ENCODE results near the gene LOXL1.
"Not testable (repeated sequence)": the region's sequence is repeated elsewhere in the genome, so short reads cannot be mapped to it uniquely, and the experiment has no call there.

Gene LOXL1

GRCh38 chr15:73964736-73965093, 38.5 kb downstream of the LOXL1 start:
- Histone ChIP-seq H3K4me3 (ENCODE audit: low read depth, low read length) (no peak overlapping the region), H3K36me3 (no peaks in the 10 kb centered on the region), H3K27me3 (no peaks in the 10 kb centered on the region), H3K9me3 (no peaks in the 10 kb centered on the region), H3K4me1 (peaks cover 5% of the 10 kb centered on the region; the same call in 1 of the 2 replicates)
- peak; percentile 99 for TF ChIP-seq CTCF (IDR thresholded peaks at IDR 0.05; ENCODE audit: low read depth, low read length)
- peak; percentile 85 for DNase-seq

- H3K9me3 ChIP-seq = no peaks in the 10 kb centered on the region
- no peak overlapping the region for H3K4me3 ChIP-seq (ENCODE audit: low read depth, low read length)
- H3K27me3 ChIP-seq = no peaks in the 10 kb centered on the region
- H3K4me1 ChIP-seq = peaks cover 5% of the 10 kb centered on the region; the same call in 1 of the 2 replicates
- H3K36me3 ChIP-seq = no peaks in the 10 kb centered on the region
- no peak for DNase-seq
- TF ChIP-seq CTCF (IDR thresholded peaks at IDR 0.05; ENCODE audit: low read depth, low read length) = no peak
Measured at GRCh38 chr15:73965094-73965757, 39.0 kb downstream of the LOXL1 start.

- Histone ChIP-seq H3K9me3 (no peaks in the 10 kb centered on the region), H3K4me3 (ENCODE audit: low read depth, low read length) (no peak overlapping the region), H3K36me3 (no peaks in the 10 kb centered on the region), H3K4me1 (peaks cover 5% of the 10 kb centered on the region; the same call in 1 of the 2 replicates), H3K27me3 (no peaks in the 10 kb centered on the region)
- no peak for DNase-seq
- TF ChIP-seq CTCF (IDR thresholded peaks at IDR 0.05; ENCODE audit: low read depth, low read length) = no peak
Measured at GRCh38 chr15:73965758-73966113, 39.5 kb downstream of the LOXL1 start.

GRCh38 chr15:73968461-73968860, 42.2 kb downstream of the LOXL1 start:
- no peak for DNase-seq
- H3K4me1 ChIP-seq = peaks cover 5% of the 10 kb centered on the region; the same call in 1 of the 2 replicates
- no peaks in the 10 kb centered on the region for H3K36me3 ChIP-seq
- no peaks in the 10 kb centered on the region for H3K27me3 ChIP-seq
- no peak for TF ChIP-seq CTCF (IDR thresholded peaks at IDR 0.05; ENCODE audit: low read depth, low read length)
- no peaks in the 10 kb centered on the region for H3K9me3 ChIP-seq
- H3K4me3 ChIP-seq (ENCODE audit: low read depth, low read length) = no peak overlapping the region

- TF ChIP-seq CTCF (IDR thresholded peaks at IDR 0.05; ENCODE audit: low read depth, low read length) = no peak
- no peak for DNase-seq
- Histone ChIP-seq H3K36me3 (no peaks in the 10 kb centered on the region), H3K4me3 (ENCODE audit: low read depth, low read length) (no peak overlapping the region), H3K4me1 (peaks cover 5% of the 10 kb centered on the region; the same call in 1 of the 2 replicates), H3K27me3 (no peaks in the 10 kb centered on the region), H3K9me3 (no peaks in the 10 kb centered on the region)
Measured at GRCh38 chr15:73969151-73969759, 43.0 kb downstream of the LOXL1 start.

- H3K4me3 ChIP-seq (ENCODE audit: low read depth, low read length) = peak overlapping the region; percentile 41
- H3K27me3 ChIP-seq = no peaks in the 10 kb centered on the region
- no peaks in the 10 kb centered on the region for H3K9me3 ChIP-seq
- no peaks in the 10 kb centered on the region for H3K4me1 ChIP-seq
- H3K36me3 ChIP-seq = no peaks in the 10 kb centered on the region
- DNase-seq = peak; percentile 91
- TF ChIP-seq CTCF (IDR thresholded peaks at IDR 0.05; ENCODE audit: low read depth, low read length) = peak; percentile 94
Measured at GRCh38 chr15:73972984-73973682, 46.9 kb downstream of the LOXL1 start.

GRCh38 chr15:73973683-73974200, 47.5 kb downstream of the LOXL1 start:
- not testable (repeated sequence) for H3K4me3 ChIP-seq (ENCODE audit: low read depth, low read length); H3K4me1 ChIP-seq; H3K9me3 ChIP-seq; H3K27me3 ChIP-seq; DNase-seq; H3K36me3 ChIP-seq

GRCh38 chr15:73975440-73976125, 49.3 kb downstream of the LOXL1 start:
- not testable (repeated sequence) for H3K36me3 ChIP-seq; H3K9me3 ChIP-seq; H3K4me3 ChIP-seq (ENCODE audit: low read depth, low read length); DNase-seq; H3K4me1 ChIP-seq; H3K27me3 ChIP-seq

All from BE2C (cell line).